HG03280 (cell line): ENCODE data around the gene BCL11A.

Source experiments
- ATAC-seq: cut with Tn5 transposase; IDR thresholded peaks from one replicate; pipeline ENCODE4 v1.9.1; 2021; ENCODE audit warnings: mild to moderate bottlenecking, moderate library complexity; ENCODE audit not compliant: unreplicated experiment

BCL11A gene

GRCh38 chr2:60560734-60561644, 7.5 kb upstream of the BCL11A start:
- peak; percentile 70 for ATAC-seq

DNA sequence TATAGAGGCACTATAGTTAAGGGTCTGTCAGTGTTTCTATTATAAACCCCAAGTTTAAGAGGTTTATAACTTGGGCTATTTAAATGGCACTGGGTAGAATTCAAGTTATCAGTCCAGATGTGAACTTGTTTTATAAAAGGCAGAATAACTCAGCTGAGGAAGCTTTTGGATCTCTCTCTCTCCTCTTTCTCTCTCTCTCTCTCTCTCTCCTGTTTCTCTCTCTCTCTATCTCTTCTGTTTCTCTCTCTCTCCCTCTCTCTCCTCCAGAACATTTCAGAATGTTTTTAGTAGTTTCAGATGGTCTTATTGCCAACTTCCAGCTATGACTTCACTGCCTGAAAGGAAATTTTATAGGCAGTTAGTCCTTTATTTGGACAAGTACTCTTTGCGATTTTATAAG, 6.4 kb upstream of the BCL11A start:
- ATAC-seq, result no peak

GRCh38 chr2:60558536-60558935, 5.1 kb upstream of the BCL11A start:
- no peak for ATAC-seq

DNA sequence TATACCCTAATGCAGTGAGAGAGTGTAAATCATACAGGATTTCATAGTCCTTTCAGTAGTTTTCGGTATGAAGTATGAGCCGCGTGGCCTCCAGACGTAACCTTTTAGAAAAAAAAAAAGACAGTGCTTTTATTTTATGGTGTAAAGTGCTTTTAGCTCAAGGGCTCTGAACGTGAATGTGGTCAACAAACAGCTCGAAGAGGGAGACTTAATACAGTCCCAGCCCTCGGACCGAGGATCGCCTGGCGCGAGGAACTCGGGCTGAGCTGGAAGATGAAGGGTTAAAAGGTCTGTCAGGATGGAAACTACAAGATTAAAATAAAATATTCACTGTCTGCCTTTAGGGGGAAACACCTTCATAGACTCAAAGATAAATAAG, 4.0 kb upstream of the BCL11A start:
- no peak for ATAC-seq

GRCh38 chr2:60556576-60557485, 3.4 kb upstream of the BCL11A start:
- no peak for ATAC-seq

DNA sequence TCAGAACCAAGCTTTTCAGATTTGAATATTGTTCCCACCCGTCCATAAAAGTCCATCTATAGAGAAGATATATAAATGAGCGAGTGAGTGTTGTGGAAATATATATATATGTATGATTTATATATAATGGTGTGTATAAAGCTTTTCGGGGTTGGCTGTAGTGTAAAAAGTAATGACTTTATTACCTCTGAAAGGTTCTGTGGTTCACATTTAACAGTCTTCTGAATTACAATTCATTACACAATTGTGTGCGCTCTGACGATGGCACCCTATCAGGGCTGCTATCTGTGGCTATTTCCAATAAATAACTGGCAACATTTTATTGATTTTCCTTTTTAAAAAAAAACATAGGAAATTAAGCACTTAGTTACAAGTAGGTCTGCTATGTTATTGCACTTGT, 2.7 kb upstream of the BCL11A start:
- ATAC-seq, result no peak

DNA sequence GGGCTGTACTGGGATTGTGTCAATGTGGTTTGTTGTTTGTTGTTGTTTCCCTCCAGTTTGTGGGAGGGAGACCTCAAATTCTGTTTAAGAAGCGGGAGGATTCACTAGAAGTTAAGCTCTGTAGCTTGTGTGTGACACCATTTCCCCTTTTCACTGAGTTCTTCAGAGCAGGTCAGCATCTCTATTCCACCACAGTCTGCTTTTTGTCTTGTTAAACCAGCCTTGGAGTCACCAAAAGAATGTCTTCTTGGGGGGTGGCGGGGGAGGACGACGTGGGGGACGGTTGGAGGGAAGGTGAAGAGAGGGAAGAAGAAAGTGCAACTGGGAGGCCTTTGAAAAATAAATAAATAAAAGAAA, 2.3 kb upstream of the BCL11A start:
- no peak for ATAC-seq

DNA sequence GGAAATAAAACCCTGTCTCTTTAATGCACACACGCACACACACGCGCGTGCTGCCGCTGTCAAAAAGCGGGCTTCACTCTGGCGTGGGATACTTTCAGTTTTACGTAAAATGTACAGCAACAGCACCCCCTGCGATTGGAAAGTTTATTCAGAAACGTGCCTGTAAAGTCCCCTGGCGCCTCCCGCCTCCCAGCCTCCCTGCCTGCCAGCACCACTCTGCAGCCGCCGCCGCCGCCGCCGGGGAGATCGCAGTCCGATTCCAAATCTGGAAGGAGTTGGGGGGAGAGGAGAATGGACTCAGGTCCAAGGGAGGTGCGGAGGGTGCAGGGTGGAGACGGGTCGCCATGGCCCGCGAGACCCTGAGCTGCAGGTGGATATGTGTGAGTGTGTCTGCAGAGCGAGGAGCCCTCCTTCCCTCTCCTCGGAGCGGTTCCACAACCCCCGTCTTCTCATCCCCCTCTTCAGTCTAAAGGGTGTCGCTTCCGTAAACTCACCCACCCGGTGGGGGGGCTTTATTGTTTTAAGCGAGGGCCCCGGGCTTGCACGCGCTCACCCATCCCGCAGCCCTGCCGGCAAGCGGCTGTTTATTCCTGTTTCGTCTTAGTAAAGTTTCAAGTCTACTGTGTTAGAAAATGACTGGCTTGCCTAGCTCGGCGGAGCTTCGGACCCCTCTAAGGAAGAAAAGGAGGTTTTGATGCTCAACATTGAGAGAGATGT, 1.8 kb upstream of the BCL11A start:
- peak; percentile 29 for ATAC-seq

- ATAC-seq, result no peak
These were observed 1.2 kb upstream of the BCL11A start for GRCh38 chr2:60554646-60555065.

GRCh38 chr2:60554074-60554645, 706 bp upstream of the BCL11A start:
- no peak for ATAC-seq

DNA sequence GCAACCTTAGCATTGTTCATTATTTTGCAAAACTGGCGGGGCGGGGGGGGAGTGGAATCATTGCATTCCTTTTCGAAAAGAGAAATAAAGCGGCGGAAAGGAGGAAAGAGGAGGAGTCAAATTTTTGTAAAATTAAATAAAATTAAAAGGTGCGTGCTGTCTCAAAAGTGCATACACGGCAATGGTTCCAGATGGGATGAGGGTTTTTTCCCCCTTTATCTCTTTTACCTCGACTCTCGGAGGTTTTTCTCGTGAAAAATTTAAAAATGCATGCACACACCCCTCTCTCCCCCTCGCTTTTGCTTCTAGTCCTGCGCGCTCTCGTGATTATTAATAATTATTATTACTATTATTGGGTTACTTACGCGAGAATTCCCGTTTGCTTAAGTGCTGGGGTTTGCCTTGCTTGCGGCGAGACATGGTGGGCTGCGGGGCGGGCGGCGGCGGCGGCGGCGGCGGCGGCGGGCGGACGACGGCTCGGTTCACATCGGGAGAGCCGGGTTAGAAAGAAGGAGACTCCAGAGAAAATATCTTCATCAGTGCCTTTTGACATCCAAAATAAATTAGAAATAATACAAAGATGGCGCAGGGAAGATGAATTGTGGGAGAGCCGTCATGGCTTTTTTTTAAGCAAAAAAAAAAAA, 481 bp downstream of the BCL11A start:
- ATAC-seq, result no peak

GRCh38 chr2:60552078-60552850, 1.2 kb downstream of the BCL11A start:
- no peak for ATAC-seq

GRCh38 chr2:60551240-60552077, 2.0 kb downstream of the BCL11A start:
- ATAC-seq, result no peak

DNA sequence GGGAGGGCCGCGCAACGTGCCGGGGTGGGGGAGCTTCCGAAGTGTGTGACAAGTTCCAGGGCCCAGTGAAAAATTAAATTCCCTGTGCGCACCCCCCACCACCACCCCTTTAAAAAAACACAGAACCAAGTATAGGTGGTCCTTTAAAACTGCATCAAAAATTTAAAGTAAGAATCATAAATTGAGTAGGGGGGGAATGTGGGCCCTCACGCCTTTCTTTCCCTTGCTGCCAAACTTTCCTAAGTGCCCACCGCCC, 2.5 kb downstream of the BCL11A start:
- no peak for ATAC-seq

DNA sequence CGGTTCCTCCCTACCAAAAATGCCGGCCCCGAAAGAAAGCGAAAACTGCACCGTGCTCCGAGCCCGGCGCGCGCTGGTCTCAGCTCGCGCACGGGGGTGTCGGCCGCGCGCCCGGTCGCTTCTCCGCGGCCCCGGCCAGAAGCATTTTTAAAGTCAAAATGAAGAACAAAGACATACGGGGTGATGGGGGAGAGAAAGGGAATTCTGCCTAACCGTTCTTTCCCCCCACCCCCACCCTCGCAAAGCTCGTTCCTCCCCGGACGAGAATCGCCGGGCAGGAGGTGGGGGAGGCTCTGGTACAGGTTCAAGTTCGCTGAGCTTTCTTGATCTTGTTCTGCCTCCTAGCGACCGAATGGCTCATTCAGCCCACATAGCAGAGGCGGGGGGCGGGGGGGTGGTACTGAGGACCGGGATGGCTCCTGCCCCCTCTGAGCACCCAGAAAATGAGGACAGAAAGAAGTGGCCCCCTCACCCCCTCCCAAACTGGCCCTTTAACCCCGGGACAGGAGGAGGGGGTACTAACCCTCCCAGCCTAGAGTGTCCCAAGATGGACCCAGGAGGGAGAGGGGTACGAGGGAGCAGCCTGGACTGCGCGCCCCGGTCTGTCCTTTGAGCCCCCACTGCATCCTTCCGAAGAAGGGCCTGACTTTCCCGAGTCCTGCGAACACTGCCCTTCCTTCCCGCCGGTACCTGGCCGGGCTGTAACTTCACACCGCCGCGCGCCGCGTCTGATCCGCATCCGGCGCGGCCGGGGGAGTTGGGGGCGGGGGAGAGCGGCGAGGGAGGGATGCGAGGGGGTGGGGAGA, 3.1 kb downstream of the BCL11A start:
- ATAC-seq, result peak; percentile 54

DNA sequence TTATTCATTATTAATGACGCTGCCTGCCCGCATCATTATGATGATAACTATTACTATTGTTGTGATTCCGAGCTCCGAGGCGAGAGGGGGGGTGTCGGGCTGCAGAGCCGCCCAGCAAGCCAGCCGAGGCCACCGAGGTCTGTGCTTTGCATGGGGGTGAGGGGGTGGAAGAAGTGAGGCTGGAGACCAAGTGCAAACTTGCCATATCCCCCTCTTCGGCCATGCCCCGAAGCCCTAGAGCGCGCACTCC, 3.6 kb downstream of the BCL11A start:
- ATAC-seq, result peak; percentile 6

DNA sequence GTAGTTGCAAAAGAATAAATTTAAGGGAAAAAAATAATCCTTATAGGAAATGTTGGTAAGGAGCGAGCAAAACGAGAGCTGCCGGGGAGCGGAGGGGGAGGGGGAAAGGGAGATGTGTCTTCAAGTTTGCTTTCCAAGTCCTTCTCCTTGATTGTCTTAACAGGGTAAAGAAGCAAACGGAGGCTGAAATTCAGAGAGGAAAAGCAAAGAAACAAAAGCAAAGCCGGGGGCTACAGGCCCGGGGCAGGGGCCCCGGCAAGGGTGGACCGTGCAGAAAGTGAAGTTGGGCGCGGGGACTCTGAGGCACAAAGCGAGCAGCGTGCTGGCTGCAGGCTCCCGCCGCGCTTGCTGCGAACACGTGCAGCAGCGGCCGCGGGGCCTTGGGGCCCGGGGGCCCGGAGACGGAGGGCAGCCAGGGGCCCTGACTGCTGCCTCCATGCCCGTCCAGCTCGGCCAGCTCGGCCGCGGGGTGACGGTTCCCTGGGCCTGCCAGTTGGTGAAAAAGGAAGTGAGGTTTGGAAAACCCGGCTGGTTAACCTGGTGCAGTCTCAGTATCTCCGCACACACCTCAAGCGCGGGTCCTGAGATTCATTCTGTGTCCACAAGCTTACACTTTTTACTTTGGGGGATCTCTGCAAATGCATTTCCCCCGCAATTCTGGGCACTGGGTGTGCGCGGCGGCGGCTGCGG, 4.1 kb downstream of the BCL11A start:
- peak; percentile 14 for ATAC-seq

DNA sequence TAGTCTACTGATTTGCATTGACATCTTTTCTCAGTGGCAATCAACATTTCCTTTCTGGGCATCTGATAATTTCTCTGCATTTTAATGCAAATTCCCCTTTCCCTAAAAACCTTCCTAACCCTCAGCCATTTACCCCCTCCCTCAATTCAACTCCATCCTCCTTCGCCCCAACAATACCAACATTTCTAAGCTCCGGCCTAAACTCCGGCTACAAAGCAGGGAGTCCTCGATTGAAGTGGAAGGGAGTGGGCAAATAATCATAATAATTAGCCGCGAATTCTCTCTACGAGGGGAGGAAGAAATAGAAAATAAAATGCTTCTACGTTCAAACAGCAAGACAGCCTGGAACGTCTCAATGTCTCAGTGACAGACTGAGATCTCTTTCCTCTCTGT, 4.6 kb downstream of the BCL11A start:
- no peak for ATAC-seq
